Heart right ventricle (tissue), 16 donors: ENCODE data around the gene EGFLAM. TPM values are rescaled to one million over a fixed set of nuclear protein-coding genes. Genes with fewer than 3 reads are reported as not detected.

Experiments
- ATAC-seq, 8 donors: fragments of 200-7000 bp; cut with Tn5 transposase; one replicate each; pipeline ENCODE4 v1.9.1; 2020; ENCODE audit warnings: mild to moderate bottlenecking in 8 of 8, moderate library complexity in 8 of 8, moderate number of reproducible peaks in 1 of 8
- DNase-seq, 2 donors: peaks; one replicate each; pipeline ENCODE4 v3.0.0-alpha.2; 2020
- H3K27ac ChIP-seq, 10 donors: fragments of 200-600 bp; sonication (generic) in 2 of 10; one replicate each; pipeline versions ENCODE4 v1.5.0 to v1.8.0; 2020 to 2022; ENCODE audit warnings: mild to moderate bottlenecking in 3 of 10
- H3K27me3 ChIP-seq, 7 donors: fragments of 200-600 bp; one replicate each; pipeline ENCODE4 v1.8.0; 2021 to 2022; ENCODE audit warnings: mild to moderate bottlenecking in 2 of 7
- H3K36me3 ChIP-seq, 9 donors: fragments of 200-600 bp; sonication (generic) in 1 of 9; one replicate each; pipeline versions ENCODE4 v1.5.0 to v1.8.0; 2020 to 2022; ENCODE audit warnings: mild to moderate bottlenecking in 2 of 9
- H3K4me1 ChIP-seq, 9 donors: fragments of 200-600 bp; sonication (generic) in 1 of 9; one replicate each; pipeline versions ENCODE4 v1.5.0 to v1.8.0; 2020 to 2022; ENCODE audit warnings: mild to moderate bottlenecking in 4 of 9
- H3K4me3 ChIP-seq, 10 donors: fragments of 200-600 bp; sonication (generic) in 2 of 10; one replicate each; pipeline versions ENCODE4 v1.5.0 to v1.8.0; 2020 to 2022; ENCODE audit warnings: mild to moderate bottlenecking in 7 of 10, moderate library complexity in 2 of 10
- H3K9me3 ChIP-seq, 11 donors: fragments of 200-600 bp in 10 of 11; sonication (generic) in 2 of 11; one replicate each; pipeline versions ENCODE4 v1.5.0 to v1.8.0; 2013 to 2022; ENCODE audit warnings: mild to moderate bottlenecking in 2 of 11, control low read depth in 1 of 11, moderate library complexity in 1 of 11
- CTCF ChIP-seq, 9 donors: fragments of 200-600 bp; sonication (generic) in 2 of 9; IDR thresholded peaks; one replicate each; pipeline versions ENCODE4 v1.5.0 to v1.8.0; 2021 to 2022; ENCODE audit warnings: antibody characterized with exemption in 9 of 9, mild to moderate bottlenecking in 5 of 9, moderate library complexity in 1 of 9
- WGBS, 2 donors: extraction: QIAGEN DNeasy Blood & Tissue Kit; methylation state at CpG; one replicate each; pipeline ENCODE4 v1.1.7; 2013; ENCODE audit warnings: inconsistent platforms in 1 of 2; 5-methylcytosine and 5-hydroxymethylcytosine counted together
- intact Hi-C, 10 donors: fragments of 100-400 bp; cut with DNase I; formaldehyde crosslinking; loops; one replicate each; pipeline versions ENCODE4 v1.11.1 to v1.14.2; 2022
- polyA plus RNA-seq, 2 donors: library from polyadenylated mRNA; stranded (reverse); fragments of 200-250 nt; gene quantifications; one replicate each; pipeline ENCODE4 v1.2.3, GENCODE V29; 2013
- total RNA-seq, 10 donors: library from RNA; stranded (reverse); fragmentation: NEBNext Ultra II Directional in 3 of 10; extraction: Animal tissue kit (Norgen Biotek cat#: 25700) in 3 of 10; gene quantifications; one replicate each; pipeline versions ENCODE4 v1.2.1 to v1.2.4, GENCODE V29; 2021 to 2023
- donor health status: Arrhythmogenic right ventricular cardiomyopathy.
- donor health status: ischemic (EF 13 %, LVEDD 7.1; RV severe dilation, severe dysfunction).
- donor health status: healthy with polysubstance abuse.
- donor health status: DM: no; HTN: yes; CAD: no.
- donor health status: DM: no; HTN: no; CAD: no.
- donor health status: ischemic (EF 25% LVEDD 6.9; RV normal size, moderate dysfunction).
- donor health status: ischemic (EF 25% LVEDD 5.7; RV mildly dilated, moderate dysfunction).
- donor health status: healthy.
- donor health status: DM: yes; HTN: yes; CAD: no.
- donor health status: Ischemic cardiomyopathy.
- donor health status: ischemic (EF 35%, LVEDD 5.7; RV mildly dilated, moderate dysfunction).
- donor health status: nonischemic (EF 11% LVEDD 7.7; RV severe dilation, severe dysfunction).
- donor health status: DM: yes; HTN: yes; CAD: no.
- donor health status: PGD.
- donor health status: ischemic (EF 29% LVEDD 5.4; RV normal size, mild dysfunction).
- donor health status: nonischemic (EF 23%, LVEDD 6.1; RV moderate dilation, normal function).

The EGFLAM gene
- total and polyA plus RNA-seq, 12 donors, result 3.4 to 15.3 (median 7.6) TPM

DNA sequence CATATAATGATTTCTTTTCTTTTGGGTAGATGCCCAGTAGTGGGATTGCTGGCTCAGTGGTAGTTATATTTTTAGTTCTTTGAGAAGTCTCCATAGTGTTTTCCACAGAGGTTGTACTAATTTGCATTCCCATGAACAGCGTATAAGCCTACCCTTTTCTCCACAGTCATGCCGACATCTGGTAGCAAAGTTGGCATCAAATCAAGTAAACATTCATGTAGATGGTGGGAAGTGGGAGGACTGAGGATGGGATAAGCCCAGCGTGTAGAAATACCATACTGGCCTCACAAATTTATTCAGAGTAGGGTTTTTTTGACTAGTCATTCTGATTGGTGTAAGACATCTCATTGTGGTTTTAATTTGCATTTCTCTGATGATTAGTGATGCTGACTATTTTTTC is 115.4 kb downstream of the EGFLAM start:
- H3K4me1 ChIP-seq, result peaks cover 0 to 3% (median 0%) of the 10 kb centered on the region in 9 donors
- H3K27me3 ChIP-seq, result peaks cover 0 to 21% (median 5%) of the 10 kb centered on the region in 7 donors
- H3K27ac ChIP-seq, result peak overlapping the region in 4 of 10 donors; percentile 25 to 46 (median 32)
- no peak for DNase-seq
- ATAC-seq, result peak in 2 of 8 donors; percentile 14 to 19
- WGBS, 2 donors, result 53 to 64% methylated on average over 3 of the region's 3 CpGs
- intact Hi-C loops, result loop anchor here in 1 of 10 donors (5.0 kb wide), 2 partner anchors 61 to 111 kb away; no protein-coding TSS in a partner anchor
- no peak overlapping the region for H3K4me3 ChIP-seq
- TF ChIP-seq CTCF (IDR thresholded peaks at IDR 0.05), result no peak
- no peaks in the 10 kb centered on the region for H3K36me3 ChIP-seq
- no peaks in the 10 kb centered on the region for H3K9me3 ChIP-seq

DNA sequence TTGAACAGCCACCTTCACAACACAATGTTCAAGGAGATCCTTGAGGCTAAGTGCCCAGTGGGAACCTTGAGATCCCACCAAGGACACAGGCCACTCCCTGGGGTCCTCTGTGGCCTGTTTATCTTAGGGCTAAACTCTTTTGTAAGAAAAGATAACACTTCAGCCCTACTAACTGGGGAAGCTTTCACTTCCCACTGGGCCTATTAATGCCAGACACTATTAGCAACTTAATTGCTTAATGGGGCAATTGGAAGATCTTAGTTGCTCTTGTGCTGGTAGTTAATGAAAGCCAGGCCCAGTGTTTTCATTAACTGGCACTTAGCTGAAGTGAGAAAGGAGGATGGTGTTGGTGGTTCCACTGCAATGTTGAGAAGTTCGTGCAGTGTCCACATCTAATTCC is 117.1 kb downstream of the EGFLAM start:
- DNase-seq, result no peak
- no peaks in the 10 kb centered on the region for H3K9me3 ChIP-seq
- no peak overlapping the region for H3K27ac ChIP-seq
- no peak for TF ChIP-seq CTCF (IDR thresholded peaks at IDR 0.05)
- no peak overlapping the region for H3K4me3 ChIP-seq
- no peaks in the 10 kb centered on the region for H3K36me3 ChIP-seq
- intact Hi-C loops, result no loop called here
- WGBS, 2 donors, result 75 to 79% methylated on average over 1 of the region's 1 CpG
- H3K27me3 ChIP-seq, result peaks cover 0 to 33% (median 6%) of the 10 kb centered on the region in 7 donors
- H3K4me1 ChIP-seq, result peaks cover 0 to 5% (median 0%) of the 10 kb centered on the region in 9 donors
- ATAC-seq, result no peak

GRCh38 chr5:38376404-38376803 is 118.0 kb downstream of the EGFLAM start:
- no peak for DNase-seq
- Histone ChIP-seq H3K27ac (no peak overlapping the region), H3K9me3 (no peaks in the 10 kb centered on the region), H3K4me1 (peaks cover 0 to 5% (median 0%) of the 10 kb centered on the region in 9 donors), H3K27me3 (peaks cover 0 to 33% (median 6%) of the 10 kb centered on the region in 7 donors), H3K36me3 (no peaks in the 10 kb centered on the region), H3K4me3 (no peak overlapping the region)
- TF ChIP-seq CTCF (IDR thresholded peaks at IDR 0.05), result no peak
- intact Hi-C loops, result no loop called here
- ATAC-seq, result no peak
- WGBS, 2 donors, result 87 to 89% methylated on average over 2 of the region's 2 CpGs

DNA sequence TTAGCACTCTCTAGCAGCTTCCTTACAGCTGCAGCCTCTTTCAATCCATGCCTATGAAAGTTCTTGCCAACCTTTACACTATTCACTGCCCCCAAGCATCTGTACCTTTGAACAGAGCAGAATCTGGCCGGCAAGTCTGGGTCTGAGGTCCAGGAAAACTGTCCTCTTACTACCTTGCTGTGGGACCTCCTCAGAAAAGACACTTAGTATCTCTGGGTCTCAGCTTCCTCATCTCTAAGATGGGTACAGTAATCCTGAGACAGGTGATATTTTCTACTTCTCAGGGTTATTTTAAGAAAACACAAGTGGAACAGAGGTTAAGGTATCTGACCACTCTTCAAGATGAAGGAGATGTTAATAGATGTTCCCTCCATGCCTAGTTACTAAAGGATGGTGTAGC is 120.2 kb downstream of the EGFLAM start:
- DNase-seq, result no peak
- Histone ChIP-seq H3K27me3 (peaks cover 0 to 33% (median 6%) of the 10 kb centered on the region in 7 donors), H3K4me1 (peaks cover 0 to 5% (median 0%) of the 10 kb centered on the region in 9 donors), H3K27ac (peak overlapping the region in 2 of 10 donors; percentile 29 to 31), H3K4me3 (no peak overlapping the region), H3K36me3 (no peaks in the 10 kb centered on the region), H3K9me3 (no peaks in the 10 kb centered on the region)
- no peak for ATAC-seq
- TF ChIP-seq CTCF (IDR thresholded peaks at IDR 0.05), result no peak
- WGBS, 2 donors, result 86 to 88% methylated on average over 1 of the region's 1 CpG
- intact Hi-C loops, result no loop called here
